ENCODE data around the gene STMN1.
A peak's percentile ranks its signal among the peaks of the same experiment; 100 is the strongest.

Gene STMN1

DNA sequence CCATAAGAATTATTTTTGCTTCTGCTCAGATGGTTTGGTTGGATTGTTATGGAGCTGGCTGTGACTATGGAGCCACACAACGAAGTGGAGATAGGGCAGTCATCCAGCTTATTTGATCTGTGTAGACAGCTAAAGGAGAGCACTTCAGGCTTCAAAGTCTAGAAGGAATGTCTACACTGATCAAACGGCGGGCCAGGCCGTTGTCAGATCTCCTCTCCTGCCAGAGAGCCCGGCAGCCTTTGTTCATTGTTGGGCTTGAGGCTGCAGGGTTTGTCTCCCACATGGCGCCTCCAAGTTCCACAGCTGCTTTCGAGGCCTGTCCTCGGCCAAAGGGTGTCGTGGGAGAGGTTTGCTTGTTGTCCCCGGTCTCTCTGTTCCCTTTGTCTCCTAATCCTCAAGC is 2.8 kb upstream of the STMN1 start:
- H4K8ac ChIP-seq (ENCODE audit: low read depth, low read length): no peak overlapping the region
- H3K4me3 ChIP-seq (ENCODE audit: low read length): no peak overlapping the region
- no peaks in the 10 kb centered on the region for H3K79me1 ChIP-seq (ENCODE audit: low read length)
- no peaks in the 10 kb centered on the region for H3K36me3 ChIP-seq (ENCODE audit: control insufficient read depth, insufficient read depth, low read length)
- peaks cover 3% of the 10 kb centered on the region for H3K4me1 ChIP-seq (ENCODE audit: control insufficient read depth, low read depth, low read length)
- no CpG with 5 or more reads among the region's 10 CpGs for WGBS (ENCODE audit: extremely low coverage, insufficient coverage, low lambda C conversion rate)
- H2BK15ac ChIP-seq (replicated peaks; ENCODE audit: low read depth): no peak overlapping the region
- H4K5ac ChIP-seq (ENCODE audit: low read length): no peak overlapping the region
- no peaks in the 10 kb centered on the region for H3K27me3 ChIP-seq (ENCODE audit: insufficient read depth, low read length, poor library complexity)
- peaks cover 11% of the 10 kb centered on the region for H3K79me2 ChIP-seq (ENCODE audit: control insufficient read depth, insufficient read depth, low read length)
- H3K9ac ChIP-seq (ENCODE audit: low read length): no peak overlapping the region
- no peak overlapping the region for H3K18ac ChIP-seq (ENCODE audit: low read length)
- no peak overlapping the region for H2AK5ac ChIP-seq (ENCODE audit: low read length)
- no peak overlapping the region for H2BK5ac ChIP-seq (ENCODE audit: low read length)
- H3K56ac ChIP-seq (ENCODE audit: low read length): peak overlapping the region; percentile 54
- no peak overlapping the region for H3K23ac ChIP-seq (ENCODE audit: low read length)
- H2BK120ac ChIP-seq (ENCODE audit: low read depth, low read length): no peak overlapping the region
- no peak overlapping the region for H3K4me2 ChIP-seq (ENCODE audit: low read length)
- H3K27ac ChIP-seq (ENCODE audit: low read depth, low read length): no peak overlapping the region
- H3K4ac ChIP-seq (ENCODE audit: low read depth, low read length): no peak overlapping the region
- no peak for DNase-seq

DNA sequence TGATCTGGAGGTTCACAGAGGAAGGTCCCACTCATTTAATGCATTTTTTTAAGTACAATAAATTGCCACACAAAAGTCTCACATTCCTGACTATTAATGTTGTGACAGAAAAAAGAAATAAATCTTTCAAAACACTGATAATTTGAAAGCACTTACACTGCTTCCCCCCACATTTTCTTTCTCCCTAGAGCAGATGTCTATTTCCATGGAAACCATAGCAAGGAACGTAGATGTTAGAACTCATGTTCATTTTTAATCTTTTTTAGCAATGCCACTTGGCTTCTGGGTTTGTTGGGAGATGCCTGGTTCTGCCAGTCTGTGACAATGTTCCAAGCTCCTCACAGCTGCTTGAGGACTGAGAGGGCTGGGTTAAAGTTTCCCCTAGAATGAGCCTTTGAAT is 1.9 kb upstream of the STMN1 start:
- peaks cover 19% of the 10 kb centered on the region for H3K79me2 ChIP-seq (ENCODE audit: control insufficient read depth, insufficient read depth, low read length)
- no peak overlapping the region for H3K4me2 ChIP-seq (ENCODE audit: low read length)
- no peaks in the 10 kb centered on the region for H3K27me3 ChIP-seq (ENCODE audit: insufficient read depth, low read length, poor library complexity)
- no peak overlapping the region for H2BK15ac ChIP-seq (replicated peaks; ENCODE audit: low read depth)
- H3K4me1 ChIP-seq (ENCODE audit: control insufficient read depth, low read depth, low read length): peaks cover 3% of the 10 kb centered on the region
- no peak overlapping the region for H3K56ac ChIP-seq (ENCODE audit: low read length)
- H3K4ac ChIP-seq (ENCODE audit: low read depth, low read length): no peak overlapping the region
- H4K5ac ChIP-seq (ENCODE audit: low read length): no peak overlapping the region
- no peak overlapping the region for H3K9ac ChIP-seq (ENCODE audit: low read length)
- WGBS (ENCODE audit: extremely low coverage, insufficient coverage, low lambda C conversion rate): no CpG with 5 or more reads among the region's 1 CpG
- H3K23ac ChIP-seq (ENCODE audit: low read length): no peak overlapping the region
- no peak overlapping the region for H2AK5ac ChIP-seq (ENCODE audit: low read length)
- no peak overlapping the region for H3K27ac ChIP-seq (ENCODE audit: low read depth, low read length)
- no peaks in the 10 kb centered on the region for H3K36me3 ChIP-seq (ENCODE audit: control insufficient read depth, insufficient read depth, low read length)
- no peak for DNase-seq
- no peak overlapping the region for H3K4me3 ChIP-seq (ENCODE audit: low read length)
- peaks cover 1% of the 10 kb centered on the region for H3K79me1 ChIP-seq (ENCODE audit: low read length)
- no peak overlapping the region for H3K18ac ChIP-seq (ENCODE audit: low read length)
- H4K8ac ChIP-seq (ENCODE audit: low read depth, low read length): no peak overlapping the region
- H2BK5ac ChIP-seq (ENCODE audit: low read length): no peak overlapping the region
- H2BK120ac ChIP-seq (ENCODE audit: low read depth, low read length): no peak overlapping the region

DNA sequence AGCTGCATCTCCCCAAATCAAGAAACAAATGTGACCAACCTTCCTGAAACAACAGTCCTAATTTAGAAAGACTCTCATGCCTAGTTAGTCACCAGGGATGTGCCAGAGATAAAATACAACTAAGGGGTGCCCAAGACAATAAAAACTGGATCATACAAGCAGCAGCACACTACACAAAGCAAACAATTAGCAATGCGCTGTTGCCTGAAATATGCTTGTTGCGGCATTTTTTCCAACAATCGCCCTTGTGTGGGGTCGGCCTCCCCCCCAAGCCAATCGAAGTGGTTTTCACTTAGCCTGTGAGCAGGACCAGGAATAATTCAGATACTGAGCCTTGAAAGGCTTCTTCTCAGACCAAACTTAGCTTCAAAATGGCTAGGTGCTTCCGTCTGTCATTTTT is 1.4 kb upstream of the STMN1 start:
- H3K9ac ChIP-seq (ENCODE audit: low read length): no peak overlapping the region
- peaks cover 1% of the 10 kb centered on the region for H3K36me3 ChIP-seq (ENCODE audit: control insufficient read depth, insufficient read depth, low read length)
- H3K79me2 ChIP-seq (ENCODE audit: control insufficient read depth, insufficient read depth, low read length): peaks cover 22% of the 10 kb centered on the region
- no peak overlapping the region for H3K56ac ChIP-seq (ENCODE audit: low read length)
- H3K23ac ChIP-seq (ENCODE audit: low read length): no peak overlapping the region
- WGBS (ENCODE audit: extremely low coverage, insufficient coverage, low lambda C conversion rate): no CpG with 5 or more reads among the region's 6 CpGs
- H3K27me3 ChIP-seq (ENCODE audit: insufficient read depth, low read length, poor library complexity): no peaks in the 10 kb centered on the region
- no peak overlapping the region for H2BK120ac ChIP-seq (ENCODE audit: low read depth, low read length)
- no peak overlapping the region for H4K5ac ChIP-seq (ENCODE audit: low read length)
- H3K79me1 ChIP-seq (ENCODE audit: low read length): peaks cover 4% of the 10 kb centered on the region
- no peak for DNase-seq
- no peak overlapping the region for H3K4ac ChIP-seq (ENCODE audit: low read depth, low read length)
- no peak overlapping the region for H4K8ac ChIP-seq (ENCODE audit: low read depth, low read length)
- no peak overlapping the region for H3K18ac ChIP-seq (ENCODE audit: low read length)
- peaks cover 3% of the 10 kb centered on the region for H3K4me1 ChIP-seq (ENCODE audit: control insufficient read depth, low read depth, low read length)
- no peak overlapping the region for H2BK15ac ChIP-seq (replicated peaks; ENCODE audit: low read depth)
- no peak overlapping the region for H2AK5ac ChIP-seq (ENCODE audit: low read length)
- H3K4me3 ChIP-seq (ENCODE audit: low read length): no peak overlapping the region
- H3K27ac ChIP-seq (ENCODE audit: low read depth, low read length): no peak overlapping the region
- no peak overlapping the region for H3K4me2 ChIP-seq (ENCODE audit: low read length)
- no peak overlapping the region for H2BK5ac ChIP-seq (ENCODE audit: low read length)

DNA sequence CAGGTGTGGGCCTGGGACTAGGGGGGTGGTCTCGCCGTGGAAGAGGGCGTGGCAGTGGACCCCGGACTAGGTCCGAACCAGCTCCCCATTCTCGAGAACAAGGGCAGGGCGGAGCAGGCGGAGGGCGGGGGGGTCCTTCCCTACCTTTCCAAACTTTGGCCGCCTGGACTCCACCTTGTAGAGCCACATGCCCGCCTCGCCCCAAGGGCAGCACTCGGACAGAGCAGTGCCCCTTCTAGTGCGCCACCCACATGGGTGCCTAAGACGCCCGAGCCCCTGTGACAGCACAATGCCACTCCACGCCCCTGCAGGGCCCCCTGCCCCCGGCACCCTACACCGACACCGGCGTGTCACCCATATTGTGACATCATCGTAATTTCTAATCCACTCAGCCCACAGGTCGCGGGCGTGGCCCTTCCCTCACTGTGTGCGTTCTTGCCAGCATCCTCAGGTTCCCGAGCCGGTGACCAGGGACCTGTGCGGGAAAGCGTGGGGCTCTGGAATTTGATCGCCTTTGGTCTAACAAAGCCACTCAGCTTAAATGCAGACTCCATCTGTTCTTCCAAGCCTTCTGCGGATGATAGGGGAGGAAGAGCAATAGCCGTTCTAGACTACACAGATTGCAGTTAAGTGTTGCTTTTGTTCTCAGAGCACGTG is 553 bp upstream of the STMN1 start:
- Histone ChIP-seq H4K8ac (ENCODE audit: low read depth, low read length) (peak overlapping the region; percentile 0), H3K56ac (ENCODE audit: low read length) (peak overlapping the region; percentile 91), H3K9ac (ENCODE audit: low read length) (peak overlapping the region; percentile 23), H2AK5ac (ENCODE audit: low read length) (no peak overlapping the region), H3K4me1 (ENCODE audit: control insufficient read depth, low read depth, low read length) (peaks cover 3% of the 10 kb centered on the region), H3K27me3 (ENCODE audit: insufficient read depth, low read length, poor library complexity) (no peaks in the 10 kb centered on the region), H2BK15ac (replicated peaks; ENCODE audit: low read depth) (peak overlapping the region; percentile 20), H3K23ac (ENCODE audit: low read length) (peak overlapping the region; percentile 85), H3K79me1 (ENCODE audit: low read length) (peaks cover 7% of the 10 kb centered on the region), H4K5ac (ENCODE audit: low read length) (no peak overlapping the region), H2BK5ac (ENCODE audit: low read length) (no peak overlapping the region), H2BK120ac (ENCODE audit: low read depth, low read length) (no peak overlapping the region), H3K27ac (ENCODE audit: low read depth, low read length) (no peak overlapping the region), H3K79me2 (ENCODE audit: control insufficient read depth, insufficient read depth, low read length) (peaks cover 25% of the 10 kb centered on the region), H3K4me2 (ENCODE audit: low read length) (peak overlapping the region; percentile 0), H3K4me3 (ENCODE audit: low read length) (peak overlapping the region; percentile 0), H3K36me3 (ENCODE audit: control insufficient read depth, insufficient read depth, low read length) (peaks cover 4% of the 10 kb centered on the region), H3K4ac (ENCODE audit: low read depth, low read length) (peak overlapping the region; percentile 8), H3K18ac (ENCODE audit: low read length) (peak overlapping the region; percentile 53)
- peak; percentile 53 for DNase-seq
- WGBS (ENCODE audit: extremely low coverage, insufficient coverage, low lambda C conversion rate): no CpG with 5 or more reads among the region's 34 CpGs

DNA sequence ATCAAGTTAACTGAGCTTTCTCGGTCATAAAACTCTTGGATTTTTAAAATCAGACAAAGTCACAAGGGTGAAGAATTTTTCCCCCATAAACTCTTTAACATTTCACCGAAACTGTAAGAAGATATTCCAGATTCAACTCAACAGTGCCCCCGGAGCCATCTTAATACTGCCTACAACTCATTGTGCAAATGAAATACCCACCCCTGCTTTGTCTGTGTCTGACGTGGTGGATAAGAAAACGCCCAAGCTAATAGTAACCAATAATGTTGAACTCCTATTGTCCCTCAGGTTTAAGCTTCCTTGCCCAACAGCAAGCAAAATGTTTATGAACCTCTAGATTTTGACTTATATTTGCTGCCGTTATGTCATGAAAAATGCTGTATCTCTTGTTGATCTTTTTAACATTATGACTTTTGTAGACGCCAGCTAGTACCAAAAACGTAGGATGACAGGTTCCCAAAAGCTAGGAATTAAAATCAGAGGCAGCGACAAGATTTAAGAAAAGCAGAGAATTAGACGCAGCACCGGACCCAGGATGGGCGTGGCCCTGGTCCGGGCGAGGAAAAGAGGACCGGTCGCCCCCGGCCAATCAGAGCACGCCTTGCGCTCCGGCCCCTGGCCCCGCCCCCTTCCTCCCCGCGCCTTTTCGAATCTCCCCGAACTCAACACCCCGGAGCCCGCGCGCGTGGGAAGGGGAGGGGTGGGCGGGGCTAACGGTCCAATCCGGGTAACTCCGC is 1.1 kb downstream of the STMN1 start:
- peak overlapping the region; percentile 66 for H3K4me3 ChIP-seq (ENCODE audit: low read length)
- H3K36me3 ChIP-seq (ENCODE audit: control insufficient read depth, insufficient read depth, low read length): peaks cover 13% of the 10 kb centered on the region
- no peak overlapping the region for H3K18ac ChIP-seq (ENCODE audit: low read length)
- no peak overlapping the region for H4K5ac ChIP-seq (ENCODE audit: low read length)
- H2AK5ac ChIP-seq (ENCODE audit: low read length): no peak overlapping the region
- peaks cover 28% of the 10 kb centered on the region for H3K79me2 ChIP-seq (ENCODE audit: control insufficient read depth, insufficient read depth, low read length)
- H2BK15ac ChIP-seq (replicated peaks; ENCODE audit: low read depth): no peak overlapping the region
- WGBS (ENCODE audit: extremely low coverage, insufficient coverage, low lambda C conversion rate): no CpG with 5 or more reads among the region's 34 CpGs
- H3K9ac ChIP-seq (ENCODE audit: low read length): peak overlapping the region; percentile 68
- peak; percentile 96 for DNase-seq
- no peak overlapping the region for H3K27ac ChIP-seq (ENCODE audit: low read depth, low read length)
- H3K56ac ChIP-seq (ENCODE audit: low read length): peak overlapping the region; percentile 80
- H2BK5ac ChIP-seq (ENCODE audit: low read length): no peak overlapping the region
- no peak overlapping the region for H4K8ac ChIP-seq (ENCODE audit: low read depth, low read length)
- peaks cover 3% of the 10 kb centered on the region for H3K4me1 ChIP-seq (ENCODE audit: control insufficient read depth, low read depth, low read length)
- H3K4ac ChIP-seq (ENCODE audit: low read depth, low read length): peak overlapping the region; percentile 66
- H2BK120ac ChIP-seq (ENCODE audit: low read depth, low read length): no peak overlapping the region
- H3K27me3 ChIP-seq (ENCODE audit: insufficient read depth, low read length, poor library complexity): no peaks in the 10 kb centered on the region
- peaks cover 14% of the 10 kb centered on the region for H3K79me1 ChIP-seq (ENCODE audit: low read length)
- H3K23ac ChIP-seq (ENCODE audit: low read length): no peak overlapping the region
- peak overlapping the region; percentile 9 for H3K4me2 ChIP-seq (ENCODE audit: low read length)

All from mesendoderm (in vitro differentiated cells).